Right lobe of liver (tissue), 6 donors: Measurements from ENCODE around the gene TEX13D. TPM values are rescaled to one million over a fixed set of nuclear protein-coding genes. Genes with fewer than 3 reads are reported as not detected.

Experiments used
- ATAC-seq, 4 donors: fragments of 200-7000 bp; cut with Tn5 transposase; one replicate each; pipeline ENCODE4 v1.9.1; 2020; ENCODE audit warnings: mild to moderate bottlenecking in 4 of 4, moderate library complexity in 4 of 4
- DNase-seq, 3 donors: peaks; one replicate each; pipeline ENCODE4 v3.0.0-alpha.2; 2020
- H3K27ac ChIP-seq, 3 donors: fragments of 200-600 bp; one replicate each; pipeline ENCODE4 v1.8.0; 2022
- H3K27me3 ChIP-seq, 2 donors: fragments of 200-600 bp; one replicate each; pipeline ENCODE4 v1.8.0; 2022
- H3K36me3 ChIP-seq, 4 donors: fragments of 200-600 bp; sonication (generic) in 1 of 4; one replicate each; pipeline versions ENCODE4 v1.5.1 to v1.8.0; 2017 to 2022; ENCODE audit warnings: control low read depth in 1 of 4
- H3K4me1 ChIP-seq, 4 donors: fragments of 200-600 bp; sonication (generic) in 1 of 4; one replicate each; pipeline versions ENCODE4 v1.5.1 to v1.8.0; 2017 to 2022; ENCODE audit warnings: control low read depth in 1 of 4
- H3K4me3 ChIP-seq, 3 donors: fragments of 200-600 bp; one replicate each; pipeline ENCODE4 v1.8.0; 2022
- H3K9me3 ChIP-seq, 4 donors: fragments of 200-600 bp; sonication (generic) in 1 of 4; one replicate each; pipeline versions ENCODE4 v1.5.1 to v1.8.0; 2017 to 2022; ENCODE audit warnings: control low read depth in 1 of 4
- CTCF ChIP-seq, 4 donors: fragments of 200-600 bp in 3 of 4; fragments of 450-650 bp in 1 of 4; IDR thresholded peaks; one replicate each; pipeline versions ENCODE4 v1.5.1 to v1.8.0; 2016 to 2022; ENCODE audit warnings: antibody characterized with exemption in 4 of 4, mild to moderate bottlenecking in 2 of 4
- POLR2A ChIP-seq: fragments of 450-650 bp; IDR thresholded peaks from one replicate; pipeline ENCODE4 v1.6.1; 2017; ENCODE audit warnings: antibody characterized with exemption, mild to moderate bottlenecking
- whole genome bisulfite sequencing: methylation state at CpG from one replicate; pipeline ENCODE4 v1.1.6; 2018; ENCODE audit warnings: low coverage, low lambda C conversion rate; ENCODE audit not compliant: insufficient coverage; ENCODE audit errors: missing lambda C conversion rate; 5-methylcytosine and 5-hydroxymethylcytosine counted together
- intact Hi-C, 2 donors: fragments of 100-400 bp; cut with DNase I; formaldehyde crosslinking; loops; one replicate each; pipeline versions ENCODE4 v1.11.2 to v1.14.1; 2022
- total RNA-seq, 6 experiments: library from RNA; depleted of rRNA in 2 of 6; stranded (reverse); fragments of >200 nt in 2 of 6; fragmentation: NEBNext Ultra II Directional in 3 of 6; extraction: Animal tissue kit (Norgen Biotek cat#: 25700) in 3 of 6; gene quantifications; one replicate each; pipeline versions ENCODE4 v1.1.0 to v1.2.4, GENCODE V29; 2016 to 2023
- donor health status: DM: no; HTN: yes; CAD: no.
- donor health status: DM: no; HTN: no; CAD: no.
- donor health status: DM: no; HTN: no; CAD: no.
- donor health status: DM: no; HTN: yes; CAD: no.
- donor health status: DM: no; HTN: yes; CAD: no.

Gene TEX13D
- total RNA-seq, 6 experiments from 2014 or later = not detected

GRCh38 chrX:124358800-124359383 is 26.4 kb downstream of the TEX13D start:
- ATAC-seq = no peak
- DNase-seq = no peak
- Histone ChIP-seq H3K27me3 (peaks cover 0 to 4% of the 10 kb centered on the region in 2 donors), H3K36me3 (no peaks in the 10 kb centered on the region), H3K4me1 (no peaks in the 10 kb centered on the region), H3K27ac (no peak overlapping the region), H3K9me3 (no peaks in the 10 kb centered on the region), H3K4me3 (no peak overlapping the region)
- intact Hi-C loops = no loop called here
- WGBS = 32% methylated on average over 3 of the region's 3 CpGs
- TF ChIP-seq CTCF (IDR thresholded peaks at IDR 0.05) = no peak

DNA sequence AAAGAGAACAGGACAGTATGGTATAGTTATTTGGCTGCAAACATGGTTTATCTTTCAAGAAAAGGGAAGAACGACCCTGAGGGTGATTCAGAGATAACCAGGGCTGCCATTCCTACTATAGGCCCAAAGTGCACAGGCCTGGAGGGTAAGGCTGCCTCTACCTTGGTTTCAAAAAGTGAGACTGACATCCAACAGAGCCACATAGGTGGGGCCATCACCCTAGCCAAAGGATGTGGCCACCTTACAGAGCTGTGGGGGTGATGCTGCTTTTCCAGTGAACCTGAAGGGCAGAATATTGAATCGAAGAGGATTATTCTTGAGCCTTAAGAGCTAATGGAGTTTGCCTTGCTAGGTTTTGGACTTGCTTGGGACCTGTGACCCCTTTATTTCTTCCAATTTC is 29.6 kb downstream of the TEX13D start:
- no peak for TF ChIP-seq POLR2A
- TF ChIP-seq CTCF (IDR thresholded peaks at IDR 0.05) = no peak
- 36% methylated on average over 1 of the region's 2 CpGs for WGBS
- H3K4me1 ChIP-seq = no peaks in the 10 kb centered on the region
- H3K9me3 ChIP-seq = no peaks in the 10 kb centered on the region
- no peak for DNase-seq
- no peak overlapping the region for H3K4me3 ChIP-seq
- H3K36me3 ChIP-seq = no peaks in the 10 kb centered on the region
- no peak overlapping the region for H3K27ac ChIP-seq
- peaks cover 0 to 4% of the 10 kb centered on the region in 2 donors for H3K27me3 ChIP-seq
- ATAC-seq = no peak
- intact Hi-C loops = no loop called here

DNA sequence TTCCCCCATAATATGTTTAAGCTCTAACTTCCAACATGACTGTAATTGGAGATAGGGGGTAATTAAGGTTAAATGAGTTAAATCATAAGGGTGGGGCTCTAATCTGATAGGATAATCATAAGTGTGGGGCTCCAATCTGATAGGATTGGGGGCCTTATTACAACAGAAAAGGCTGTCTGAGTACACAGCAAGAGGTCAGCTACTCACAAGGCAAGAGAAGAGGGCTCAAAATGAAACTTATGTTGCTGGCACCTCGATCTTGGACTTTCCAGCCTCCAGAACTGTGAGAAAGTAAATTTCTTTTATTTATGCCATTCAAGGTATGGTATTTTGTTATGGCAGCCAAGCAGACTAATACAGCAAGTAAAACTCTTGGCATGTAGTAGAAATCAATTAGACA is 30.3 kb downstream of the TEX13D start:
- 57% methylated on average over 1 of the region's 1 CpG for WGBS
- DNase-seq (no peak), ATAC-seq (no peak)
- no peaks in the 10 kb centered on the region for H3K9me3 ChIP-seq
- H3K27ac ChIP-seq = no peak overlapping the region
- no peaks in the 10 kb centered on the region for H3K4me1 ChIP-seq
- intact Hi-C loops = no loop called here
- H3K27me3 ChIP-seq = peaks cover 0 to 2% of the 10 kb centered on the region in 2 donors
- no peak for TF ChIP-seq POLR2A
- H3K36me3 ChIP-seq = no peaks in the 10 kb centered on the region
- H3K4me3 ChIP-seq = no peak overlapping the region

DNA sequence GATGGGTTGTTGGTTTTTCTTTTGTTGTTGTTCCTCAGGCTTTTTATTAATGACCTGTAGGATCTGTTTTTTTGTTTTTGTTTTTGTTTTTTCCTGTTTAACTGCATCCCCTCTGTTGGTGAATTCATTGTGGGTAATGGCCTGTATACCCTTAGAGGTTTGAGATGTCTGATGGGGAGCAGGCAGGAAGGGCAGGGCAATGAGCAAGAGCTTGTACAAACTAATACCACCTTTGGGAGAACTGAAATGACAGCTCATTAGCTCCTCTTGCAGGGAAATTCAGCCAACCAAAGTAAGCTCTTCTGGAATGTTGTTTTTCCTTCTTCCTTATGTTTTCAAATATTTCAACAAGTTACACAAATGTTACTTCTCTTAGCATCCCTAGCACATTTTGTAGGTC is 37.3 kb downstream of the TEX13D start:
- Histone ChIP-seq H3K9me3 (no peaks in the 10 kb centered on the region), H3K4me1 (no peaks in the 10 kb centered on the region), H3K27ac (no peak overlapping the region), H3K4me3 (no peak overlapping the region), H3K36me3 (no peaks in the 10 kb centered on the region), H3K27me3 (no peaks in the 10 kb centered on the region)
- TF ChIP-seq CTCF (IDR thresholded peaks at IDR 0.05) (no peak), POLR2A (no peak)
- intact Hi-C loops = no loop called here
- DNase-seq = no peak
- ATAC-seq = no peak

DNA sequence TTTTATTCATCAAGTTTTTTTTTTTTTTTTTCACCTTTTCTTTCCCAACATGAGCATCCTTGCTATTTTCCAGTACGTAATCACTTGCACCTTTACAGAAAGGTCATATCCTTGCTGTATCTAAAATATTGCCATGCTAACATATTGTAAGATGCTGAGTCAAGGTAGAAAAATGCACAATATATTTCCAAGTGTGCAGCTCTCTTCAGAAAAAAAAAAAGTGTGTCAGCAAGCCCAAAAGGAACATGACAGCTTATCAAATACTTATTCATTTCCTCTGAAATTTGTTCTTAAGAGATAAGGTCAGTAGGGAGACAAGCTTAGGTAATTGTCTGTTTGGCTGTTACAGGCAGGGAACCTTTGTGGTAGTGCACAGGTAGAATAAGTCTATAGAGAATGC is 40.9 kb downstream of the TEX13D start:
- DNase-seq (no peak), ATAC-seq (no peak)
- Histone ChIP-seq H3K4me3 (no peak overlapping the region), H3K4me1 (no peaks in the 10 kb centered on the region), H3K9me3 (no peaks in the 10 kb centered on the region), H3K27me3 (no peaks in the 10 kb centered on the region), H3K27ac (no peak overlapping the region), H3K36me3 (no peaks in the 10 kb centered on the region)
- no peak for TF ChIP-seq CTCF (IDR thresholded peaks at IDR 0.05)
- no peak for TF ChIP-seq POLR2A
- 27% methylated on average over 1 of the region's 1 CpG for WGBS
- intact Hi-C loops = no loop called here
